Activated CD4-positive, alpha-beta T cell treated with anti-CD3 and anti-CD28 coated beads, Interleukin-2, Interleukin-4, amounts not matched to agents 100 ng/mL and 50 ng/mL, durations not matched to agents 16 hours and 8 hours (primary cell): ENCODE measurements around the gene MINDY4.

ENCODE experiments used
- DNase-seq: peaks from one replicate; pipeline ENCODE4 v3.0.0-alpha.2; 2020; ENCODE audit warnings: low spot score

MINDY4 gene

DNA sequence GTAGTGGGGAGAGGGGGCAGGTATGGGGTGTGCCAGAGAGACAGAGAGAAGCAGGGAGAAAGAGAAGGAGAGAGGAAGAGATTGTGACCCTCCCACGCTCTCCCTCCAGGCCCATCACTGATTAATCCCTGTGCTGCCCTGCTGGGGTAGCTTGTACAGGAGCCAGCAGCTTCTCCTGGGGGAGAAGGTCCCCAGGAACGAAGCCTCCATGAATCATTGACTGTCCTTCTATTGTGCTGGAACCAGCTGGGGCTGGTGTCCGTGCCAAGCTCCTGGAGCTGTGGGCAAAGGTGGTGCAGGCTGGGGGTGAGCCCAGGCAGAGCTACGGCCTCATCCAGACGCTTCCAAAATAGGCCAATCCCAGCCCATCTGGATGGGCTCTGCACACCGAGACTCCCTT is 161.3 kb downstream of the MINDY4 start:
- no peak for DNase-seq

GRCh38 chr7:30933124-30933974 is 162.1 kb downstream of the MINDY4 start:
- DNase-seq = no peak

DNA sequence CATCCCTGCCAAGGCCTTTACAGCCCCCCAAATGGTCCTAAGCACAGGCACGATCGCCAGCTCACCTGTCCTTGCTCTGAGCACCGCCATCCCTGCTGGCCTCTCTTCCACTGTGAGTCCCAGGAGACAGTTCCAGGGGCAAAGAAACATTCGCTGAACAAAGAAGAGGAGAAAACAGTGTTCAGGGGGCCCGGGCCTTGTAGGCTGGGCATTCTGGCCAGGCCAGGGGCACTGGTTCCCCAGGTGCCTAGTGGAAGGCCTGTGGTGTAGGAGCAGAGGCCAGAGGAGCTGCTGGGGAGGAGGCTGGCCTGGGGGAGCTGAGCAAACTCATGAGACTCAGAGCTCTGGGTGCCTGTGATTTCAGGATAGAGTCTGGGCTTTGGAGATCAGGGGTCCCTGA is 163.0 kb downstream of the MINDY4 start:
- no peak for DNase-seq

DNA sequence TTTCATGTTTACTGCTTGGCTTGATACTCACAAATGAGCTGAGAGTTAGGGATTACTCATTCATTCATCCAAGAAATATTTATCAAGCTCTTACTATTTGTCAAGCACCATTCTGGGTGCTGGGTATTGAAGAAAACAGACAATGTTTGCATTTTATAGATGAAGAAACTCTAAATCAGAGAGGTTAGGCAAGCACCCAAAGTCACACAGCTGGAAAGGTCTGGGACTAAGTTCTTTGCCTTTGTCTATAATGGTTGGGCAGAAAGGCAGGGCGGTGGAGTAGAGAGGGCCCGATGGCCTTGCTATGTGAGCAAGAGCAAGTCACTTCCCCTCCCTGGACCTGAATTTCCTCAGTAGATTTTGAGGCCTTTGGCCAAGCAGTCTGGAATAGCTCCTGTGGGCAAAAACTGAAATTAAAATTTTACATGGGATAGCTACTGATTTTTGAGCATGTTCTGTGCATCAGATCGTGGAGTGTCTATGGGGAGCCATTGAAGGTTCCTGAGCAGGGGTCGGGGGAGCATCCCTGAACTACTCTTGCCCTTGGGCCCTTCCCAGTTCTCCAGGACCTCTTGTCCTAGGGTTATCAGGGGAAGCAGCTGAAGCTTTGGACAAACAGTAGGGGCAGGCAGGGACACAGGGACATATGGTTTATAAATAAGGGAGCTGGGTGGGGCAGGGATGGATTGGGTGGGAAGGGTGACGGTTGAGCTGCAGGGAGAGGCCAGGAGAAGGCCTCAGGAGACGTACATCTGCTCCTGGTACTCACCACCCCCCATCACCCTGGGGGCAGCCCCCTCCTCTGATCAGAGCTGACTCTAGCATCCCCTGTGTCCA is 163.7 kb downstream of the MINDY4 start:
- DNase-seq = no peak

DNA sequence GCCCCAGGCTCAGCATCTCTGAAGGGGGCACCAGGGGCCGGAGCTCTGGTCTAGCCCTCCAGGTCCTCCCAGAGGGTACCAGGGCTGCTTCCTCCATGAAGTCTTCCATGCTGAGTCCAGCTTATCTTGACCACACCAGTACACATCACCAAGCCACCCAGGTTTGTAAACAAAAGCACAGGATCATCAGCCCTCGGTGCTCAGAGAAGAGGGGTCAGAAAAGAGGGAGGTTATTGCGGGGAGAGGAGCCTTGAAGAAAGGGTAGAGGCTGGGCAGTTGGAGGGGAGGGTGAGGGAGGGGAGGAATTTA is 164.3 kb downstream of the MINDY4 start:
- DNase-seq = no peak

GRCh38 chr7:30936650-30937245 is 165.5 kb downstream of the MINDY4 start:
- DNase-seq = no peak

GRCh38 chr7:30937416-30937815 is 166.2 kb downstream of the MINDY4 start:
- DNase-seq = no peak

DNA sequence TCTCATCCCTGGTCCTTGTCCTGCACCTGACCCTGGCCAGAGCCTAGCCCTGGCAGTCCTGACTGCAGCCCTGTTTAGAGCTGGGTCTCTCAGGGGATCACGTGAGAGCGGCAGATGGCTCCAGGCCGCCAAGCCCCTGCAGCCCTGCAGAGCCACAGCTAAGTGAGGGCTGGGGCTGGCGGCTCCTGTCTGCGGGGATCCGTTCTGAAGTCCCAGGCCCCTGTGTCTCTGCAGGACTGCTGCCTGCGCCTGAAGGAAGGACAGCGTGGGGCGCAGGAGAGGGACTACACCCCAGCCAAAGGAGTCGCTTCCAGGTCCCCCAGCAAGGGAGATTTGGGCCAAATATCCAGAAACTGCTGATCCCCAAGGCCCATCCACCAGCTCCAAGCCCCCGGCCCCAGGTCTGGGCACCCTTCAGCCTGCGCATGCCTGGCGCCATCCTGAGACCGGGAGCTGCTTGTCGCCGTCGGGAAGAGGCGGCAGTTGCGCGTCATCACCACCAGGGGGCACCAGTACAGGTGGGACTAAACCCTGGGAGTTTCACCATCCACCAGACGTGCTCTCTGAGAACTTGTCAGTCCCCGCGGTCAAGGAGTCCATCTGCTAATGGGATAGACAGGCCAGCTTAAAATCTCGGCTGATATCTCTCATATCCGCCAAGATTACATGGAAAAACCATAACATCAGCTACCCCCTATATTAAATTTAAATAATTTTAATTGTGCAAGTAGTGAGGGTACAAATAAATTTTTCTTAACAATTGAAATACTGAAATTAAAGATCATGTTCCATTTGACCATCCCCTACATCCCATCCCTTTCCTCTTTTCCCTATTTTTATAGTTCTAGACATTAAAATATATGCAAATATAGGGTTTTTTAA is 167.5 kb downstream of the MINDY4 start:
- peak; percentile 74 for DNase-seq

DNA sequence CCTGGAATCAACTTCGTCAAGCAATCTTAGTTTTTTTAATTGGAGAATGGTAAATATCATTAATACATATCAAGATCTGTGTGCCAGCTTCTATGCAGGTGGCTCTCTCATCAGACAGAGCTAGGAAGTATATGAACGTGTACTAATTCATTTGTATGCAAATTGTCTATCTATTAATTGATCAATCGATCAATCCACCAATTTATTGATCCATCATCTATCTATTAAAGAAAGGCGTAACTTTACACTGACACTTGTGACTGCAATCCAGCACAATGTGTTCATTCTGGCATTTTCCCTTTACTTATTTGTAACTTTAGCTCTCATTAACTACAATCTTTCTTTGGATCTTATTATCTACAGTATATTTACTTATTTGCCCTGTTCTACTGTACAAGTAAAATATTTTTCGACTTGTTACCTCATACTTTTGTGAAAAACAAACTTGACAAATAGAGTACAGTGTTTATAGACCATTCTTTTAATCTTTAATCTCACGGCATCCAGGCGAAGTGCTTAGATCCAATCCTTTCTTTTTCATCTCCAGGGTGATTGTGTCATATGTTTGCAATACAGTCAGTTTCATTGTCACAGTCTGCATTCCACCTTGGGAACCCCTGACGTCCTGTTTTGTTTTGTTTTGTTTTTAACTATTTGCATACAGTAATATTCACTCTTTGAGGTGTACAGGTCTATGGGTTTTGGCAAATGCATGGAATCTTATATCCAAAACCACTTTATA is 170.5 kb downstream of the MINDY4 start:
- DNase-seq = no peak
